SH-SY5Y (cell line): Measurements from ENCODE around the gene TBK1.

ENCODE experiments used
- GATA2 ChIP-seq: IDR thresholded peaks from 2 replicates; pipeline ENCODE4 v1.6.1; 2011; ENCODE audit warnings: mild to moderate bottlenecking, low read depth, low read length
- GATA3 ChIP-seq: IDR thresholded peaks from 2 replicates; pipeline ENCODE4 v1.6.1; 2011; ENCODE audit warnings: low read depth, mild to moderate bottlenecking, low read length, moderate library complexity

DNA sequence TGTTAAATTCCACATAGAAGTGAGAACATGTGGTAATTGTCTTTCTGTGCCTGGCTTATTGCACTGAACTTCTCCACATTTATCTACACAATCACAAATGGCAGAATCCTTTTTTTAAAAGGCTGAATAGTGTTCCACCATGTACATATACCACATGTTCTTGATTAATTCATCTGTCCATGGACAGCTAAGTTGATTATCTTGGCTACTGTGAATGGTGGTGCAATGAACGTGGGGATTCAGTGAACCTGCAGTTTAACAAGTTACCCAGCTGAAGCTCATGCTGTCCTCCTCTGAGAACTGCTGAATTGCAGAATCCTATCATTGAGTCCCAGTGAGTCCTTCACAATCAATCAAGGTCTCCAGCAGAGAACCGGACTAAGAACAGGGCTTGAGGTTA is 74.9 kb downstream of the TBK1 start:
- TF ChIP-seq GATA3 = peak; percentile 84
- peak; percentile 71 for TF ChIP-seq GATA2
